HG03342 (cell line): ENCODE measurements around the gene MYL3.

ENCODE experiments used
- ATAC-seq: cut with Tn5 transposase; IDR thresholded peaks from one replicate; pipeline ENCODE4 v1.9.1; 2021; ENCODE audit warnings: mild to moderate bottlenecking, moderate library complexity; ENCODE audit not compliant: unreplicated experiment

Gene MYL3

DNA sequence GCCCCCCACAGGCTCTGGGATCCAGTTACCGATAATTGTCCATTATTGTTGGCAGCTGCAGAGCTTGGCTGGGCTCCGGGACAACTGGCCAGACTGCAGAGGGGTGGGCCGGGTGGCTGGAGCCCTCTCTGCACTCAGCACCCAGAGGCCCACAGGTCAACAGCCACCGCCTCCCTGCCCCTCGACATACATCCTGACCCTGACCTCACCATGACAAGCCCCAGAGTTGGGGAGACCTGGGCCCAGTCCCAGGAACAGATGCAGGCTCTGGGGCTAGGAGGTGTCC lies 36.7 kb upstream of the MYL3 start:
- ATAC-seq: no peak

DNA sequence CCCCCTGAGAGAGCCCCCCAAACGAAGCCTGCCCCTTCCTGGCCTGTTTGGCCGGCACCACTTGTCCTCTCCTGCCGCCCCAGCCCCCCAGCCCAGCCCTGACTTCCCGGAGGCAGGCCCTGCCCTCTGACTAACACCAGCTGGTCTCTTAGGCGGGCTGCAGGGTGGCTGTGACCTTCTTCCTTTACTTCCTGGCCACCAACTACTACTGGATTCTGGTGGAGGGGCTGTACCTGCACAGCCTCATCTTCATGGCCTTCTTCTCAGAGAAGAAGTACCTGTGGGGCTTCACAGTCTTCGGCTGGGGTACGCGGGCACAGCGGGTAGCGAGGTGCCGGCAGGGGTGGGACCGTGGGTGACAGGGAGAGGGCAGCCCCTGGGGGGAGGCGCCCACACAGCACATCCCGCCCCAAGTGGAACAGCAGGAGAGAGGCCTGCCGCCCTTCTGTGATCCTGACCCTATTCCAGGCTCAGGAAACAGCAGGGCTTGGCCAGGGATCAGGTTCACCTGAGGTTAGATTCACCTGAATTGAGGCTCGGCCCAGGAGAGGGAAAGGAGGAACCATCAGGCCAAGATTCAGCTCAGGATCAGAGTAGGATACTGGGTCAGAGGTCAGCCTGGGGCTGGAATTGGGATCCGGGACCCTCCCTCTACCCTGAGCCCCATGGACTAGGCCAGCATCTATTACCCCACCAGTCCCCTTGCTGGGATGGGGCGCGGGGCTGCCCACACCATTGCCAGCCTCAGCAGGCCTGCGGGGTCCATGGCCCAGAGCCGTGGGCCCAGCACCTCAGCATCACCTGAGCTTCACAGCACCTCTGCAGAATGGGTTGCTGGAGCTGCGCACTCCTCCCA lies 36.1 kb upstream of the MYL3 start:
- no peak for ATAC-seq

DNA sequence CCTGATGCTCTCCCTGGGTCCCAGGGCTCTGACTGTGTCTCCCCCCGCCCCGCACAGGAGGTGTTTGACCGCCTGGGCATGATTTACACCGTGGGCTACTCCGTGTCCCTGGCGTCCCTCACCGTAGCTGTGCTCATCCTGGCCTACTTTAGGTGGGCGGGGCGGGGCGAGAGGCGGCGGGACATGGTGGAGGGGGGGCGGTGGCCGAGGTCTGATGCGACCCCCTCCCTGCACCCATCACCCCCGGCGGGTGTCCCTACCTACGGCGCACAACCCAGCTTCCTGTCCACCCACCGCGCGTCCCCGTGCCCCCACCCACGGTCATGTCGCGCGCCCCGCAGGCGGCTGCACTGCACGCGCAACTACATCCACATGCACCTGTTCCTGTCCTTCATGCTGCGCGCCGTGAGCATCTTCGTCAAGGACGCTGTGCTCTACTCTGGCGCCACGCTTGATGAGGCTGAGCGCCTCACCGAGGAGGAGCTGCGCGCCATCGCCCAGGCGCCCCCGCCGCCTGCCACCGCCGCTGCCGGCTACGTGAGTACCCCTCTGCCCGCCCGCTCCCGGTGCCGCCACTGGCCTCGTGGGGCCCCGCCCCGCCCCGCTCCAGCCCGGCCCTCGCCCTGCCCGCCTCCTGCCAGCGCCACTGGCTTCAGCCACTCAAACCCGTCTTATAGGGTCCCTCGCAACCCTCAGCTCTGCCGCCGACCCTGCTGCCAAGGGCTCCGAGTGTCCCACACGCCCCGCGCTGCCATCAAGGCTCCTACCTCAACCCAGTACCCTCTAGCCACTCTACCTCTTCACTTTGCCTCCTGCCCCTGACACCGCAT lies 35.3 kb upstream of the MYL3 start:
- no peak for ATAC-seq

DNA sequence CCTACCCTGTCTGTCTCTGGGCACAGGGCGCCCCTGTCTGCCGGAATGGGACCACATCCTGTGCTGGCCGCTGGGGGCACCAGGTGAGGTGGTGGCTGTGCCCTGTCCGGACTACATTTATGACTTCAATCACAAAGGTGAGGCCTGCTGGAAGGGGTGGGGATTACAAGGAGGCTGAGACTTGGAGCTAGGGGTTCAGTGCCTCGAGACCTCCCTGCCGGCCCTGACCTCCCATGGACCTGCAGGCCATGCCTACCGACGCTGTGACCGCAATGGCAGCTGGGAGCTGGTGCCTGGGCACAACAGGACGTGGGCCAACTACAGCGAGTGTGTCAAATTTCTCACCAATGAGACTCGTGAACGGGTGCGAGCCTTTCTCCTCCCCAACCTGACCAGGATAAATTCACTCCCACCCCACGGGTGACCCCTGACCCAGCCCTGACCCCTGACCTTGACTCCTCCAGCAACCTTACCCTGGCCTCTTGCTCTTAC lies 34.6 kb upstream of the MYL3 start:
- ATAC-seq: no peak

DNA sequence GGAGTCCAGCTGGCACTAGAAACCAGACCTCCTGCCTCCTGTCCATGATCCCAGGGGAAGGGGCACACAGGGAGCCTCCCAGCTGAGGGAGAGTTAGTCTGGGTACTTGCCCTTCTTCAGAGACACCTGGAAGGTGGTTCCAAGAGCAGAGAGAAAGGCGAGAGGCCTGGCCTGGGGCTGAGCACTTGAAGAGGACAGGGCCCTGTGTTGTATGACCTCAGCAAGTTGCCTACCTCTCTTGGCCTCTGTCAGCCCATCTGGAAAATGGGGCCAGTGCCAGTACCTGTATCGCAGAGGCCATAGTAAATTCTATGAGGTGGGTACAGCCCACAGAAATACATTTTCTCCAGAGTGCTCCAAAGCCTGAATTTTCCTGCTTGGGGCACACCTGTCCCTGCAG lies 33.8 kb upstream of the MYL3 start:
- no peak for ATAC-seq

DNA sequence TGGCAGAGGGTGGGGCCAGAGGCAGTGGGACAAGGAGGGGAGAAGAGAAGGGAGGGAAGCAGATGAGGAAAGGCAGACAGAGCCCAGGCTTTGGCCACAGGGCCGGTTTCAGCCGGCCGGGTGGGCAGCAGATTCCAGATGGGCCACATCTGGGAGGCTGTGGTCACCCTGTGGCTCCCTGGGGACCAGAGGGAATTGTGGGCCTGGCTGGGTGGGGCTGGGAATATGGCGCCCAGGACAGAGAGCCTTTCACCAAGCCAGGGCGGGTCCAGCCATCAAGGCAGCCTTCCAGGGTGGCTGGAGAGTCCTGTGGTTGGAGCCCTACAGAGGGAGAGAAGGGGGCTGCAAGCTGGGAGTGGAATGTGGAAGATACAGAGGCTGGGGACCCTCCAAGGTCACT lies 33.1 kb upstream of the MYL3 start:
- ATAC-seq: no peak

DNA sequence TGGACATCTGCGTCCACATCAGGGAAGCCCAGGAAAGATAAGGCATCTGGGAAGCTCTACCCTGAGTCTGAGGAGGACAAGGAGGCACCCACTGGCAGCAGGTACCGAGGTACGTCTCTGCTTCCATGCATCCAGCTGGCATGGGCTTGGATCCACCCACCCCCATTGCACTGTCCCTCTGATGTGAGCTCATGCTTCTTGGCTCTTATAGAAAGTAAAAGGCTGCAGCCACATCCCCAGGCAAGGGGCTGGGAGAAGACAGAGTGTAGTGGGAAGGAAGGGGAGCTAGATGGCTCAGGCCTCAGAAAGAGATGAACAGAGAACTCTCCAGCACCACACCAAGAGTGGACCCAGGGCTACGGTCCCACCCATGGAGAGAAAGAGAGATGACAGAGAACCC lies 32.5 kb upstream of the MYL3 start:
- no peak for ATAC-seq

DNA sequence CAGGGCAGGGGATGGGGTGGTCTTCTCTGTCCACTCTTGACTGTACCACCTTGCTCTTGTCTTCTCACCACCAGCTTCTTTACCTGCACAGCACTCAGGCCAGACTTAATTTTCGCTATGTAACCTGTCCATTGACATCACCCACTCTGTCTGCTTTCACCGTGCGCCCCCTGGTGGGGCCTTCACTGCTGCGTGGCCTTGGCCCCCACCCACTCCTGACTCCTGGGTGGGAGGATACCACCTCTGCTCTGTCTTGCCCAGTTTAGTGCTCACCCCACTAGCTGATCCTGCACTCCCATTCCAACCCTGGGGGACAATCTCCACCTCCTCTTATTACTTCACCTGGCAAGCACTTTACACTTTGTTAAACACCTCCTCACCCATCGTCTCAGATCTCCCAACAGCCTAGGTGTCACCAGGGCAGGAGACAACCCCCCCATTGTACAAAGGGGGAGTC lies 32.0 kb upstream of the MYL3 start:
- ATAC-seq: no peak

DNA sequence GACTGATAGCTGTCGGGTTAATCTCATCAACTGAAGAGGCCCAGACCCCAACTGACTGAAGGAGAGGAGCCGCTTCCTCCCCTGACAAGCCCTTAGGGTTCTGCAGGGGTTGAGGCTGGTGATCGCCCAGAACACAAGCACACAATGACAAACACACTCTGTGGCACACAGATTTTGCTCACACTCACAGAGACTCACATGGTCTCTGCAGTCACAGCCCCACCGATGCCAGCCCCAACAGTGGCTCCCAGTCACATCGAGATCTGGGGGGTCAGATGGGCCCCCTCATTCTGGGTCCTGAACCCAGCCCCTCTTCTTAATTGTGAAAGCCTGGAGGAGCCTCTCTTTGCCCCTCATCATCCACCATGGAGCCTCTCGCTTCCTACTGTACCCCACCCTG lies 31.0 kb upstream of the MYL3 start:
- ATAC-seq: no peak

DNA sequence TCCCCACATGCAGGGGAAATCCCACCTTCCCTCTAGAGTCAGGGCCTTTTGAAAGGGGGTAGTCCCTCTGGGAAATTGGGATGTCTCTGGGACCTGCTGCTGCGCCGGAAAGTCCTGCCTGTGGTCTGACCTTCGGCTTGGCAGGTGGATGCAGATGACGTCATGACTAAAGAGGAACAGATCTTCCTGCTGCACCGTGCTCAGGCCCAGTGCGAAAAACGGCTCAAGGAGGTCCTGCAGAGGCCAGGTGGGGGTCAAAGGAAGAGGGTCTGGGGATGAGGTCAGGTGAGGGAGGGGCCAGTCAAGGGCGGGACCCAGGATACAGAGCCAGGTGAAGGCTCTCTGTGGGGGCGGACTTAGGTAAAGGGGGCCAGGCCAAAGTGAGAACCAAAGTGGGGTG lies 30.5 kb upstream of the MYL3 start:
- no peak for ATAC-seq

DNA sequence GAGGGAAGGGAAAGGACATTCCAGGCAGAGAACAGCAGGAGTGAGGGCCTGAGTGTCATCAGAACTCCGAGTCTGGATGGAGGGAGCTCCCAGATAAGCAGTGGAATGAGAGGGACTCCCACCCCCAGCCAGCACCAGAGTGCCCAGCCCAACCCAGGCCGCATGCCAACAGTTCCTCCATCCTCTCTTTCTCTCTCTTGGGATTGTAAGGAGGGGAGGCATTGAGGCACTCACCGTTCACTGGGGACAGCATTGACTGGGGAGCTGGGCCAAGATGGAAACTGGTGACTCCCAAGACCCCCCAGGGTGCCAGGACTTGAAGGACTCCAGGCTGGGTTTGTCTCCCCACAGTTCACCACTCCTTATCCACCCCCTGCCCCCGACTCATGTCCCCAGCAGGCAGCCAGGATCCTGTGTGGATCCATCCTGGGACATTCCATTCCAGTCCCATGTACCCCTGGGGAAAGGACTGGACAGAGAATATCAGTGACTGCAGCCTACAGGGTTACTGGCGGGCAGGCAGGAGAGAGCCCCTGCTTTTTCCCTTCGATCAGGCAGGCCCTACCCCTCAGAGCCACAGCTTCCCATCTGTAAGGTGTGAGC lies 30.0 kb upstream of the MYL3 start:
- ATAC-seq: no peak

DNA sequence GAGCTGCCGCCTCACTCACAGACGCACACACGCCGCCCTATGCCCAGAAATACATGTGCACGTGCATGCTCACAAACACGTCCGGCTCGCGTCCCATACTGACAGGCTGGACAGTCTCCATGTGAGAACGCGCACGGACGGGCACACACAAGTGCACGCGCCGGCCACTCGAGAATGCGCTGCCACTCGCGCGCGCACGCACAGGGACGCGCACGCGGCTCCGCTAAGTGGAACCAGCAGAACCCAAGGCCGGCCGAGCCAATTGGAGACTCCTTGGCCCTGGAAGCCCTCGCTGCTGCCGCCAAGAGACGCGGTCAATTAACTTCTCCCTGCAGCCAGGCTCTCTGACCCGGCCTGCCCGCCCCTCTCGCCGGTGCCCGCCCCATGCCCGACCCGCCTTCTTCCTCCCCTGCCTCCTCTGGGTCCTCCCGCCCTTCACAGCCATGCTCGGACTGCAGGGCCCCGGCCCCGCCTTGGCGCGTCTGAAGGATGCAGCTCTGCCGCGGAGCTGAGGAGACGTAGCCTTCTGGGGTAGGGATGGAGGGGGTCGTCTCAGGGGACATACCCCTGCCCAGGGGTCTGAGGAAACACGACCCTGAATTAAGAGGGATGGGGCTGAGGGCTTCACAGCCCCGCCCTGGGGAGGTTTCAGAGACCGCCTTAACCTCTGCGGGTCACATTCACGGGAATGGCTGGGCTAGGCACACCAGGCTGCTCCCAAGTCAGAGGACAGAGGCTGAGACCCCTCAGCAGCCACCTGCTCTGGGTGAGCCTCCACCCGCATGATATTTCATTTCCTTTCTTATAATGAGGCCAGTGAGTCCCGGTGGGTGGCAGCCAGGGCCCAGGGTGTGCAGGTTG lies 29.3 kb upstream of the MYL3 start:
- ATAC-seq: no peak

DNA sequence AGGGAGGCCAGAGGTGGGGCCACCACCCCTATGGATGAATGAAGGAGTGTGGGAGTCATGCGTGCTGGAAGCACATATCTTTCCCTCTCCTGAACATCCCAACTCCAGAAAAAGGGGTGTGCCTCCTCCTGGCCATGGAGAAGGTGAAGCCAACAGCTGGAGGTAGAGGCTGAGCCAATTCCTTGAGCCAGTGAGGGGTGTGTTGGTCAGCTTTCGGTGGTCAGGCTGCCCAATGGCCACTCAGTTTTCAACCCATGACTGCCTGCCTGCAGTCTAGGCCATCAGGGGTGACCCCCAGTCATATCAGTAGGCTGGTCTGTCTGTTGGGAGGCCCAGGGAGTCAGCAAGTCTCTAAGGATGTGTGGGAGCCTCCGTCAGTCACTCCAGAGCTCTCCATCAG lies 27.9 kb upstream of the MYL3 start:
- ATAC-seq: no peak

DNA sequence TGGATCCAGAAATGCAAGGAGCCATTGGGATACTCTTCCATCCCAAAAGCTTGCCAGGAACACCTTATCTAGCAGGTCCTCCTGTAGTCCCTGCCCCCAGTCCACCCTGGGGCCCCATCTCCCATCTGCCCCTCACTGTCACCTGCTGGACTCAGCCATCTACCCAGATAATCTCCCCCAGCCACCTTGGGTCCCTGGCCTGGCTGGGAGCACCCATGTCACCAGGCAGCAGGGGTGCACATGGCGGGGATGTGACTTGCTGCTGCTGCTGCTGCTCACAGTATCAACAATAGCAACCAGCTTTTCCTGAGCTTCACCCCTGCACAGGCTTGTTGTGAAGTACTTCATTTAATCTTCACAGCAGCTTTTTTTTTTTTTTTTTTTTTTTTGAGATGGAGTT lies 26.9 kb upstream of the MYL3 start:
- no peak for ATAC-seq

DNA sequence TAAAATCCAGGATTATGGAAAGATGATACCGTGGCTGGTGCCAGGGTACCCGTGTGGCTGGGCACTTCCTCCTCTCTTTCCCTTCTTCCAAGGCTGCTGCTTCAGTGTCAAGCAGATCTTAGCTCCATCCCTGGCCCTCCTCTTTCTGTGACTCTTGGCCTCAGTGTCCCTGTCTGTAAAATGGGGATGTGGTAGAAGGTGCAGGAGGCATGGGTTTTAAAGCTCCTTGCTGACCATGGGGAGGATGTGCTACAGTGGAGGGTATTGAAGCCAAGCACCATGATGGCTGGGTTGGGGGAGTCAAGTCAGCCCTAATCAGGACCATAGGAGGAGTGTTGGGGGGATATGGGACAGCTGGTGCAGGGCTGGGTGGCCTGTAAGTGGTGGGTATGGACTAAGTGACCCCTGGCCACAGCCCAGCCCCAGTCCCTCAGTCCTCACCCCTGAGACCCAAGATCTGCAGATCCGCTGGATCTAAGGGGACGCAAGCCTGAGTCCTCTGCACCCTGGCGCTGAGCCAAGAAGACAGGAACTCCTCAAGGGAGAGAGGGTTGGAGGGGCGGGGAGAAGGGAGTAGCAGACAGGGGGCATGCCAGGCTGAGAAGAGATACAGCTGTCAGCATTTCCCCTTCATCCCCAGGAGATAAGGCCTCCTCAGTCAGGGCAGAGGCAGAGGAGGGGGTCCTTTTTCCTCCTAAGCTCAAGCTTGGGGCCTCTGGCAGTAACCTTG lies 26.3 kb upstream of the MYL3 start:
- no peak for ATAC-seq

DNA sequence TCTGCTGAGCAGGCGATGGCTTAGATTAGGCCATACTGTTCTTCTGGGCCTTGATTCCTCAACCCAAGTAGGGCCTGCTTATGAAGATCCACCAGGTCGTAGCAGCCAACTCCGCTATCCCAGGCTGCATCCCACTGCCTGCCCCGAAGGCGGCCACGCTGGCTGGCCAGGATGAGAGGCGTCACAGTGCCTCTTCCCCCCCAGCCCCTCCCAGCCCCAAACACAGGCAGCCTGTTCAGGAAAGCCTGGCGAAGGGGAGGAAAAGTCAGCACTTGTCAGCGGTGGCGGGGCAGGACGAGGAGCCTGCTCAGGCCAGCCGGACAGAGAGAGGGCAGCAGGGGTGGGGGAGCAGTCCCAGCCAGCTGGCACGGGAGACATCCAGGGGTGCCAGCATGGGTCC lies 25.5 kb upstream of the MYL3 start:
- ATAC-seq: no peak

DNA sequence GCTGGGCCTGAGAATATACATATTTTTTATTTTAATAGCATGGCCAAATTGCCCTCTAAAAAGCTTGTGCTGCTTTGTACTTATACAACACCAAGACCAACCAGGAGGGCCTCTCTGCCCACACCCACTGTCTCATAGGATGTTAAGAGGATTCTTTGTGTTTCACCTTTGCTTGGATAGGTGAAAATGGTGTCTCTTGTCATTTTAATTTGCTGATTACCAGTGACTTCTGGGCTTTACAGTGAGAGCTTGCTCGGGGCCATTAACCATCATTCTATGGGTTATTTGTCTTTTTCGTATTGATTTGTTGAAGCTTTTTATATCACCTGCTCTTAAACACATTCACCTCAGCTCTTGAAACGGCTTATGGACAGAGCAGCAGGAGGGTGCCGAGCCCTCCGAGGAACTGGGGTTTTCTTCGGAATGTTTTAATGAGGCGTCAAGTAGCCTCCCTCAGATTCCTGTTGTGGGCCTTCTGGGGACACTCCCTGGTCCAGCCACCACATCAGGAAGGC lies 24.8 kb upstream of the MYL3 start:
- ATAC-seq: no peak

DNA sequence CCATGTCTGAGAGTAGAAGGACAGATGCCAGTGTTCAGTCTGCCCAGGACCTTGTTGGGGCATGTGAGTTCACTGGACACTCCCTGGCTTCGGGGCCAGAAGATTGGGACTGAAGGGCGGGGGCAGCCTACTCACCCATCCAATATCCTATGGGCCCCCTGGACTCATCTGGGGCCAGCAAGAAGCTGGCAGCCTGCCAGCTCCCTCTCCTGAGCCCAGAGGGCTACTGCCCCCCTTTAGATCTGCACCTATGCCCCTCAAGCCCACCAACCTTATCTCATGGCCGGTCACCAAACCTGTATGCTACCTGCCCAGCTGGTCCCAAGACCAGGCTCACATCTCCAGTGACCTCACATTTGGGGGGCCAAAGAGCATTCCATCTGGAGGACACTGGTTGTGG lies 22.4 kb upstream of the MYL3 start:
- no peak for ATAC-seq

DNA sequence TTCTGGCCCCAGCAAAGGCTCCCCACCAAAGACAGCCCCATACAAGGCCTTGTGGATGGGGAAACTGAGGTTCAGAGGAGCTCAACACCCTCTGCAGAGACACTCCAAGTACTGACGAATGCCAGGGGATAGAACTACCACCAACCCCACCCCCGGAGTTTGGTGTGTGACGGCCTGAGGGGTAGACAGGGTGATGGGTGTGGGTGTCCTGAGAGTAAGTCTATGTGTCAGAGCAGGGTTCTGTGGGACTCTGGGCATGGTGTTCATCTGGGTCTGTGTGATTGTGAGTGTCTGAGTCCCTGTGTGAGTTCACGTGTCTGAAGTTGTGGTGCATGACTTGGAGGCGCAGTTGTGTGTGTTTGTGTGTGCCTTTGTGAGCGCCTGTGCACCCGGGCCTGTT lies 21.7 kb upstream of the MYL3 start:
- no peak for ATAC-seq

DNA sequence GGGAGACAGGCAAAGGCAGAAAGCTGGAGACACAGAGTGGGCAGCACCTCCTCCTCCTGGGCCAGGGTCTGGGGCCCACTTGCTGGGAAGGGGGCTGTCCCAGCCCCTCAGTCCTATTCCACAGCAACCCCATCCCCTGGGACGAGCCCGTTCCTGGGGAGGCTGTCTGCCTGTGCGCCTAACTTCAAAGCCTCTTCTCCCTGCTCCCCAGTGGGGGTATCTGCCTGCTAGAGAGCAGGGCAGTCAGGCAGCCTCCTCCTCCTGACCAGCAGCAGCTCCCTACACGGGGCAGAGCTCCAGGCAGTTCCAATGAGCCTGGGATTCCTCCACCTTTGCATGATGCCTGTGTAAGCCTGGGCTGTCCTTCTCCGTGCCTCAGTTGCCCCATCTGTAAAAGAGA lies 21.2 kb upstream of the MYL3 start:
- no peak for ATAC-seq
